ENCODE data around the gene EQTN.
"Not testable (repeated sequence)": the region's sequence is repeated elsewhere in the genome, so short reads cannot be mapped to it uniquely, and the experiment has no call there.

Gene EQTN

GRCh38 chr9:27292659-27293405 lies 4.1 kb downstream of the EQTN start:
- no peak for DNase-seq

- DNase-seq: no peak
Measured at GRCh38 chr9:27291292-27291691, 5.7 kb downstream of the EQTN start.

GRCh38 chr9:27282269-27282668 lies 14.7 kb downstream of the EQTN start:
- no peak for DNase-seq

- no peak for DNase-seq
Measured at GRCh38 chr9:27280860-27281259, 16.1 kb downstream of the EQTN start.

GRCh38 chr9:27280249-27280648 lies 16.7 kb downstream of the EQTN start:
- no peak for DNase-seq

- DNase-seq: no peak
Measured at GRCh38 chr9:27279611-27280010, 17.3 kb downstream of the EQTN start.

GRCh38 chr9:27278374-27278773 lies 18.6 kb downstream of the EQTN start:
- no peak for DNase-seq

- peak in 1 of 2 donors; percentile 69 for DNase-seq
Measured at GRCh38 chr9:27276193-27277030, 20.5 kb downstream of the EQTN start.

- DNase-seq: no peak
Measured at GRCh38 chr9:27273186-27273585, 23.8 kb downstream of the EQTN start.

- DNase-seq: no peak
Measured at GRCh38 chr9:27272103-27272502, 24.8 kb downstream of the EQTN start.

- no peak for DNase-seq
Measured at GRCh38 chr9:27261517-27262211, 35.3 kb downstream of the EQTN start.

- no peak for DNase-seq
Measured at GRCh38 chr9:27260789-27261516, 36.0 kb downstream of the EQTN start.

- DNase-seq: no peak
Measured at GRCh38 chr9:27258662-27259061, 38.3 kb downstream of the EQTN start.

- DNase-seq: no peak
Measured at GRCh38 chr9:27248702-27249101, 48.2 kb downstream of the EQTN start.

- peak; percentile 13 to 21 for DNase-seq
Measured at GRCh38 chr9:27247756-27248155, 49.2 kb downstream of the EQTN start.

- not testable (repeated sequence) for DNase-seq
Measured at GRCh38 chr9:27239648-27240047, 57.3 kb downstream of the EQTN start.
